Fibroblast of the aortic adventitia (primary cell): Measurements from ENCODE around the gene SPO11. TPM values are rescaled to one million over a fixed set of nuclear protein-coding genes. Genes with fewer than 3 reads are reported as not detected.

Experiments
- DNase-seq: peaks from one replicate; pipeline ENCODE4 v3.0.0-alpha.2; 2010; ENCODE audit warnings: low read depth
- H3K4me3 ChIP-seq: 2 replicates; pipeline ENCODE4 v1.5.1; 2011; ENCODE audit warnings: low read depth, mild to moderate bottlenecking, control low read depth, low read length, moderate library complexity
- CTCF ChIP-seq: IDR thresholded peaks from 2 replicates; pipeline ENCODE4 v1.5.1; 2011; ENCODE audit warnings: mild to moderate bottlenecking, low read length, control low read depth, inconsistent platforms; ENCODE audit not compliant: insufficient read depth
- total RNA-seq: library from RNA; depleted of rRNA; stranded (reverse); fragments of >200 nt; gene quantifications from 2 replicates; pipeline ENCODE4 v1.2.3, GENCODE V29; 2012; ENCODE audit warnings: low replicate concordance

The SPO11 gene
- total RNA-seq, 1 donor, result not detected

- TF ChIP-seq CTCF, result no peak
- DNase-seq, result no peak
- H3K4me3 ChIP-seq, result no peak overlapping the region
Measured at GRCh38 chr20:57315976-57316480, 13.6 kb upstream of the SPO11 start.

DNA sequence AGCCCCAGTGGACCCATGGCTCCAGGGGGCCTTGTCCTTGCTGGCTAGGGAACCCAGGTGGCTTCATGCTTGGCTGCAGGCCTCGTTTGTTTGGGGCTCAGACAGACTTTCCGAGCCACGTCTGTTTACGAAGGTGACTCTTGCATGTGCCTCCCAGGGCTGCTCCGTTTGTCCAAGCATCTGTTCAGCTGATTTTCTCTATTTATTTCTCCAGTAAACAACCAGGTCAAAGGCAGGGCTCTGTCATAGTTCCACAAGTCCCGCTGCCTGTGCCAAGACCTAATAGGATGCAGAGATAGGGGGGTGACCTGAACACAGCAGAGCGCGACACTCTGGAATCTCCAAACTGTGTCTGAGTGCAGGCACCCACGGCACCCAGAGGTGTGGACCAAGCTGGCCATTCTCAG, 12.8 kb upstream of the SPO11 start:
- no peak overlapping the region for H3K4me3 ChIP-seq
- DNase-seq, result no peak
- TF ChIP-seq CTCF, result no peak

- no peak overlapping the region for H3K4me3 ChIP-seq
- TF ChIP-seq CTCF, result no peak
- no peak for DNase-seq
Measured at GRCh38 chr20:57317316-57317788, 12.3 kb upstream of the SPO11 start.

- no peak for TF ChIP-seq CTCF
- H3K4me3 ChIP-seq, result no peak overlapping the region
- DNase-seq, result no peak
Measured at GRCh38 chr20:57317789-57318371, 11.7 kb upstream of the SPO11 start.

DNA sequence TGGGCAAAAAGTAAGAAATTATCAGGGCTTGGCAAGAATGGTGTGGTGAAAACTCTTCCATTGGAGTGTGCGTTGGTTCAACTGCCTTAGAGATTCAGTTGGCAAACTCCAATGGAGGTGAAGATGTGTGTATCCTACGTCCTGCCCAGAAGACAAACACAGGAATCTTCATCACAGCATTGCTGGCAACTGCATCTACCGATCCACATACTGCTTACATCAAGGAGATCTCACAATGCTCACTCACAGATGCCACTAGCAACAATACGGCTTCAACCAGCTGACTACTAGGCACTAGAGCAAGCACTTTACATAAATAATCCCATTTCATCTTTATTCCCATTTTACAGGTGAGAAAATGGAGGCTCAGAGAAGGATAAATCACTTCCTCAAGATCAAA, 10.0 kb upstream of the SPO11 start:
- H3K4me3 ChIP-seq, result no peak overlapping the region
- TF ChIP-seq CTCF, result no peak

DNA sequence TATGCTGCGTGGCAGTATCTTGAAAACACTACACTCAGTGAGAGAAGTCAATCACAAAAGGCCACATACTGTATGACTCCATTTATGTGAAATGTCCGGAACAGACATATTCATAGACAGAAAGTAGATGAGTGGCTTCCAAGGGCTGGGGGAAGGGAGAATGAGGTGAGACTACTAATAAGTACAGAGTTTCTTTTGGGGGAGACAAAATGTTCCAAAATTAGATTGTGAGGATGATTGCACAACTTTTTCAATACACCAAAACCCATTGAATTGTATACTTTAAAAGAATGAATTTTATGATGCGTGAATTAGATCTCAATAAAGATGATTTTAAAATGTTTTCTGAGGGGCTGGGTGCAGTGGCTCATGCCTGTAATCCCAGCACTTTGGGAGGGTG, 9.2 kb upstream of the SPO11 start:
- no peak overlapping the region for H3K4me3 ChIP-seq
- TF ChIP-seq CTCF, result no peak

More for the DNA sequence above, 10.0 kb upstream of the SPO11 start:
- no peak for DNase-seq

GRCh38 chr20:57321142-57321541, 8.5 kb upstream of the SPO11 start:
- no peak for TF ChIP-seq CTCF
- no peak for DNase-seq
- H3K4me3 ChIP-seq, result no peak overlapping the region

More for the DNA sequence above, 9.2 kb upstream of the SPO11 start:
- no peak for DNase-seq
